ENCODE measurements around the gene RDX. TPM values are rescaled to one million over a fixed set of nuclear protein-coding genes. Genes with fewer than 3 reads are reported as not detected.

RDX gene
- total RNA-seq, 1 experiment from 2014 or later, result 86.6 TPM

- no peaks in the 10 kb centered on the region for H3K9me3 ChIP-seq (ENCODE audit: control insufficient read depth, low read depth, low read length)
- H4K91ac ChIP-seq (ENCODE audit: insufficient read length, low read depth, low read length), result no peak overlapping the region
- no peak overlapping the region for H2AK5ac ChIP-seq (ENCODE audit: insufficient read length, low read length)
- Mint-ChIP-seq H3K27me3 (ENCODE audit: low read depth) (no peaks in the 10 kb centered on the region), H3K4me1 (peaks cover 8 to 18% of the 10 kb centered on the region in 2 experiments), H3K4me3 (no peak overlapping the region), H3K36me3 (ENCODE audit: insufficient read depth in 1 of 3, low read depth in 3 of 3) (no peaks in the 10 kb centered on the region), H3K9me3 (no peaks in the 10 kb centered on the region; a peak in 1 of 5 replicates), H3K27ac (no peak overlapping the region; a peak in 1 of 7 replicates)
- no peaks in the 10 kb centered on the region for H3K79me1 ChIP-seq (ENCODE audit: insufficient read depth, low read depth, low read length, poor library complexity, severe bottlenecking)
- no peak overlapping the region for H2BK15ac ChIP-seq (ENCODE audit: low read depth, low read length)
- no peak overlapping the region for H3K27ac ChIP-seq (ENCODE audit: insufficient read length, low read depth, low read length)
- H2BK20ac ChIP-seq (ENCODE audit: low read depth, low read length, poor library complexity, severe bottlenecking), result no peak overlapping the region
- no peak overlapping the region for H3K9ac ChIP-seq (ENCODE audit: extremely low read depth, insufficient read length, low read length)
- H4K5ac ChIP-seq (ENCODE audit: insufficient read length, low read depth, low read length), result no peak overlapping the region
- DNase-seq, result no peak
- no peaks in the 10 kb centered on the region for H4K20me1 ChIP-seq (ENCODE audit: control insufficient read depth, insufficient read depth, insufficient read length)
- no peaks in the 10 kb centered on the region for H3K27me3 ChIP-seq (ENCODE audit: insufficient read depth, low read length)
- no peak overlapping the region for H3K4me2 ChIP-seq (ENCODE audit: insufficient read depth, insufficient read length, low read length)
- H2BK120ac ChIP-seq (ENCODE audit: low read depth, low read length, poor library complexity, severe bottlenecking), result no peak overlapping the region
- H4K8ac ChIP-seq (replicated peaks; ENCODE audit: insufficient read length, low read depth, low read length), result no peak overlapping the region
- TF ChIP-seq CTCF (conservative IDR thresholded peaks at IDR 0.05), result no peak
- no peak overlapping the region for H3T11ph ChIP-seq (ENCODE audit: low read length)
- no peak overlapping the region for H3K56ac ChIP-seq (ENCODE audit: insufficient read length, low read depth, low read length)
- no peaks in the 10 kb centered on the region for H3K23me2 ChIP-seq (ENCODE audit: insufficient read length, low read depth, low read length, poor library complexity, severe bottlenecking)
- H3K4me1 ChIP-seq (ENCODE audit: insufficient read depth, low read length), result 0 out of 2 replicates have a peak, but pooled peaks cover 4% of the 10 kb centered on the region
- H3K4ac ChIP-seq (ENCODE audit: low read depth, low read length), result no peak overlapping the region
- H2BK12ac ChIP-seq (ENCODE audit: insufficient read length, low read depth, low read length), result no peak overlapping the region
- H2AFZ ChIP-seq (ENCODE audit: low read length), result no peak overlapping the region
- no peak overlapping the region for H3K18ac ChIP-seq (ENCODE audit: insufficient read length, low read depth, low read length)
- H3K14ac ChIP-seq (ENCODE audit: insufficient read depth, low read length), result no peak overlapping the region
- no peak overlapping the region for H2BK5ac ChIP-seq (ENCODE audit: insufficient read length, low read length)
- WGBS (ENCODE audit: extremely low coverage, insufficient read length, low lambda C conversion rate), result no CpG with 5 or more reads among the region's 5 CpGs
- H3K79me2 ChIP-seq (ENCODE audit: insufficient read depth, low read length), result no peaks in the 10 kb centered on the region
- no peak overlapping the region for H3K23ac ChIP-seq (ENCODE audit: insufficient read length, low read depth, low read length)
These were observed 42.3 kb upstream of the RDX start for GRCh38 chr11:110338684-110339083.

Measured in H9 (cell line).